GM12875 (cell line): ENCODE data around the gene PTHLH.
A peak's percentile ranks its signal among the peaks of the same experiment; 100 is the strongest.

ENCODE experiments used
- H3K4me3 ChIP-seq: one replicate; pipeline ENCODE4 v1.5.1; 2011; ENCODE audit warnings: low read depth, low read length, control low read depth
- CTCF ChIP-seq: IDR thresholded peaks from 2 replicates; pipeline ENCODE4 v1.5.1; 2011; ENCODE audit warnings: low read depth, mild to moderate bottlenecking, control low read depth, inconsistent platforms, low read length, moderate library complexity, borderline replicate concordance; ENCODE audit not compliant: insufficient read depth

The PTHLH gene

GRCh38 chr12:27951898-27952297, 20.6 kb downstream of the PTHLH start:
- TF ChIP-seq CTCF: no peak
- H3K4me3 ChIP-seq: no peak overlapping the region

- no peak for TF ChIP-seq CTCF
- H3K4me3 ChIP-seq: no peak overlapping the region
Measured at GRCh38 chr12:27946421-27946820, 26.1 kb downstream of the PTHLH start.

- no peak overlapping the region for H3K4me3 ChIP-seq
- TF ChIP-seq CTCF: peak; percentile 64
Measured at GRCh38 chr12:27940756-27941402, 31.7 kb downstream of the PTHLH start.

- no peak overlapping the region for H3K4me3 ChIP-seq
- no peak for TF ChIP-seq CTCF
Measured at GRCh38 chr12:27940245-27940644, 32.3 kb downstream of the PTHLH start.

- no peak overlapping the region for H3K4me3 ChIP-seq
- no peak for TF ChIP-seq CTCF
Measured at GRCh38 chr12:27937768-27938167, 34.8 kb downstream of the PTHLH start.

GRCh38 chr12:27936196-27936595, 36.3 kb downstream of the PTHLH start:
- no peak overlapping the region for H3K4me3 ChIP-seq
- no peak for TF ChIP-seq CTCF

GRCh38 chr12:27934276-27934675, 38.3 kb downstream of the PTHLH start:
- TF ChIP-seq CTCF: no peak
- H3K4me3 ChIP-seq: no peak overlapping the region
